Measurements from ENCODE around the gene GRIN2C. TPM values are rescaled to one million over a fixed set of nuclear protein-coding genes. Genes with fewer than 3 reads are reported as not detected.

The GRIN2C gene
- total RNA-seq, 4 donors from 2014 or later = 0.13 TPM; not detected in 3

- H3K36me3 ChIP-seq = no peaks in the 10 kb centered on the region
- peak within 1 kb of the TSS; percentile 54 for H3K4me3 ChIP-seq
- H3K9me3 ChIP-seq = no peaks in the 10 kb centered on the region
- DNase-seq (ENCODE audit: low spot score in 2 of 2) = no peak
- peaks cover 15% of the 10 kb centered on the region for H3K4me1 ChIP-seq
- peaks cover 46% of the 10 kb centered on the region for H3K27me3 ChIP-seq
- no peak within 1 kb of the TSS for H3K27ac ChIP-seq
- 12% methylated on average over 19 of the region's 86 CpGs for WGBS
- TF ChIP-seq POLR2AphosphoS5 (IDR thresholded peaks at IDR 0.05) (no peak), CTCF (IDR thresholded peaks at IDR 0.05) (no peak), POLR2A (IDR thresholded peaks at IDR 0.05) (no peak), EP300 (IDR thresholded peaks at IDR 0.05) (no peak)
These were observed 33.6 kb upstream of the GRIN2C start, which contains the start of gene FADS6 for GRCh38 chr17:74892974-74893911. Gene FADS6 (minus strand): TSS chr17:74893633. CDS start chr17:74893595, 38 bp downstream.

GRCh38 chr17:74892013-74892841 is 32.5 kb upstream of the GRIN2C start:
- WGBS = 74% methylated on average over 14 of the region's 20 CpGs
- no peak for DNase-seq (ENCODE audit: low spot score in 2 of 2)
- H3K27ac ChIP-seq = no peak overlapping the region
- no peaks in the 10 kb centered on the region for H3K9me3 ChIP-seq
- H3K4me3 ChIP-seq = no peak overlapping the region
- no peaks in the 10 kb centered on the region for H3K36me3 ChIP-seq
- H3K27me3 ChIP-seq = peaks cover 46% of the 10 kb centered on the region
- no peak for TF ChIP-seq POLR2A (IDR thresholded peaks at IDR 0.05)
- TF ChIP-seq EP300 (IDR thresholded peaks at IDR 0.05) = no peak
- TF ChIP-seq POLR2AphosphoS5 (IDR thresholded peaks at IDR 0.05) = no peak
- TF ChIP-seq CTCF (IDR thresholded peaks at IDR 0.05) = no peak
- peaks cover 15% of the 10 kb centered on the region for H3K4me1 ChIP-seq

GRCh38 chr17:74890554-74890953 is 30.9 kb upstream of the GRIN2C start:
- no peak for TF ChIP-seq POLR2A (IDR thresholded peaks at IDR 0.05)
- Histone ChIP-seq H3K27me3 (peaks cover 44% of the 10 kb centered on the region), H3K4me3 (no peak overlapping the region), H3K36me3 (no peaks in the 10 kb centered on the region), H3K9me3 (no peaks in the 10 kb centered on the region), H3K27ac (no peak overlapping the region), H3K4me1 (peaks cover 15% of the 10 kb centered on the region)
- WGBS = 98% methylated on average over 7 of the region's 7 CpGs
- no peak for DNase-seq (ENCODE audit: low spot score in 2 of 2)

GRCh38 chr17:74888469-74888868 is 28.8 kb upstream of the GRIN2C start:
- no peaks in the 10 kb centered on the region for H3K36me3 ChIP-seq
- no peak for TF ChIP-seq POLR2A (IDR thresholded peaks at IDR 0.05)
- no peak for TF ChIP-seq CTCF (IDR thresholded peaks at IDR 0.05)
- no peak for TF ChIP-seq EP300 (IDR thresholded peaks at IDR 0.05)
- 45% methylated on average over 10 of the region's 13 CpGs for WGBS
- H3K27me3 ChIP-seq = peaks cover 31% of the 10 kb centered on the region
- peaks cover 10% of the 10 kb centered on the region for H3K4me1 ChIP-seq
- no peak overlapping the region for H3K27ac ChIP-seq
- H3K4me3 ChIP-seq = no peak overlapping the region
- H3K9me3 ChIP-seq = no peaks in the 10 kb centered on the region
- no peak for DNase-seq (ENCODE audit: low spot score in 2 of 2)

GRCh38 chr17:74883241-74883745 is 23.6 kb upstream of the GRIN2C start:
- 82% methylated on average over 15 of the region's 15 CpGs for WGBS
- H3K36me3 ChIP-seq = no peaks in the 10 kb centered on the region
- no peak overlapping the region for H3K4me3 ChIP-seq
- TF ChIP-seq EP300 (IDR thresholded peaks at IDR 0.05) (no peak), POLR2AphosphoS5 (IDR thresholded peaks at IDR 0.05) (no peak), POLR2A (IDR thresholded peaks at IDR 0.05) (no peak), CTCF (IDR thresholded peaks at IDR 0.05) (no peak)
- no peak for DNase-seq (ENCODE audit: low spot score in 2 of 2)
- no peak overlapping the region for H3K27ac ChIP-seq
- H3K27me3 ChIP-seq = peaks cover 20% of the 10 kb centered on the region
- H3K4me1 ChIP-seq = peaks cover 3% of the 10 kb centered on the region
- H3K9me3 ChIP-seq = no peaks in the 10 kb centered on the region
